ENCODE data around the gene VGLL3. TPM values are rescaled to one million over a fixed set of nuclear protein-coding genes. Genes with fewer than 3 reads are reported as not detected.

The VGLL3 gene
- total and polyA plus RNA-seq, 2 donors from 2014 or later, result 0.30 to 4.2 TPM

DNA sequence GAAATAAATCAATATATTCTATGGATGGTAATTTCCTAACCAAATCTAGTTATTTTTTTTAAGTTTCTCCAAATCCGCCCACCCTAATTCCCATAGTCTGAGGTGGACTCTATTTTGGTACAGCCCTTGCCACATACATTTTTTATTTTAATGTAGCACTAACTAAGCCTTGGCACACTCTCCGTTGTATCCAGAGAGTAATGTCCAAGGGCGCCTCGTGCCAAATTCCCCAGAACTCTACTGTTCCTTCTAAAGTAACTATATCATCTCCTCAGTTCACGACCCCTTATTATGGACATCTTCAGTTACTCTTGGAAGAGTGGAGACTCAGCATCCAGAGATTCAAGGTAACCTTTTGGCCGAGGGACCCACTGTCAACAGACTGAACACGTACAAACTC, 1.3 kb downstream of the VGLL3 start:
- FAIRE-seq (no peak), DNase-seq (no peak)
- H3K9me3 ChIP-seq (ENCODE audit: control insufficient read depth in 2 of 3, insufficient read depth in 1 of 3, low read length in 3 of 3), result no peaks in the 10 kb centered on the region
- H3K27ac ChIP-seq (ENCODE audit: low read depth in 2 of 2, low read length in 2 of 2), result no peak overlapping the region
- no peak overlapping the region for H3K9ac ChIP-seq (ENCODE audit: low read length in 3 of 3)
- H3K36me3 ChIP-seq (ENCODE audit: control insufficient read depth in 2 of 3, insufficient read depth in 3 of 3, low read length in 3 of 3), result no peaks in the 10 kb centered on the region
- H3K27me3 ChIP-seq (ENCODE audit: control insufficient read depth, insufficient read depth, low read length), result peaks cover 2% of the 10 kb centered on the region
- H3K4me3 ChIP-seq (ENCODE audit: low read length in 3 of 3), result peak overlapping the region in 2 of 3 donors; percentile 50 to 56
- intact Hi-C loops (cut with DNase I), result no loop called here
- peaks cover 0 to 5% (median 0%) of the 10 kb centered on the region in 3 donors for H3K4me1 ChIP-seq (ENCODE audit: control insufficient read depth in 2 of 3, insufficient read depth in 2 of 3, low read depth in 1 of 3, low read length in 3 of 3)
- TF ChIP-seq, protein P1, sequence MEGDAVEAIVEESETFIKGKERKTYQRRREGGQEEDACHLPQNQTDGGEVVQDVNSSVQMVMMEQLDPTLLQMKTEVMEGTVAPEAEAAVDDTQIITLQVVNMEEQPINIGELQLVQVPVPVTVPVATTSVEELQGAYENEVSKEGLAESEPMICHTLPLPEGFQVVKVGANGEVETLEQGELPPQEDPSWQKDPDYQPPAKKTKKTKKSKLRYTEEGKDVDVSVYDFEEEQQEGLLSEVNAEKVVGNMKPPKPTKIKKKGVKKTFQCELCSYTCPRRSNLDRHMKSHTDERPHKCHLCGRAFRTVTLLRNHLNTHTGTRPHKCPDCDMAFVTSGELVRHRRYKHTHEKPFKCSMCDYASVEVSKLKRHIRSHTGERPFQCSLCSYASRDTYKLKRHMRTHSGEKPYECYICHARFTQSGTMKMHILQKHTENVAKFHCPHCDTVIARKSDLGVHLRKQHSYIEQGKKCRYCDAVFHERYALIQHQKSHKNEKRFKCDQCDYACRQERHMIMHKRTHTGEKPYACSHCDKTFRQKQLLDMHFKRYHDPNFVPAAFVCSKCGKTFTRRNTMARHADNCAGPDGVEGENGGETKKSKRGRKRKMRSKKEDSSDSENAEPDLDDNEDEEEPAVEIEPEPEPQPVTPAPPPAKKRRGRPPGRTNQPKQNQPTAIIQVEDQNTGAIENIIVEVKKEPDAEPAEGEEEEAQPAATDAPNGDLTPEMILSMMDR (IDR thresholded peaks at IDR 0.05; ENCODE audit: borderline replicate concordance, extremely low read depth, insufficient read depth), result no peak

DNA sequence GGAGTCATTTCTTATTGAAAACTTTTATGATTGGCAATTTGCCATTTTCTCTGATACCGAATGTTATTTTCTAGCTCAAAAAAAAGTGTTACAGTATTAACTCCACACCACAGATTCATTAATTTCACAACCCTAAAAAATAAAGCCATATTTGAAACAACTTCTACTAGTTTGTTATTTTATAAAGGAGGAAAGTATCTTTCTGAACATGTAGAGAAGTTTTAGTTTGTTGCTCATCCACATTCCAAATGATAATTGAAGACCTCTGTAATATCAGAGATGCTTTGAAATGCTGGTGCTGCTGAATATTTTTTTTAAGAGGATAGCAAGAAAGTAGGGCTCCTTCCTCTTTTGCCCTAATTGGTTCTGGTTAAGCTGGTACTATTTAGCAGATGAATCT, 1.9 kb downstream of the VGLL3 start:
- Histone ChIP-seq H3K36me3 (ENCODE audit: control insufficient read depth in 2 of 3, insufficient read depth in 3 of 3, low read length in 3 of 3) (no peaks in the 10 kb centered on the region), H3K4me1 (ENCODE audit: control insufficient read depth in 2 of 3, insufficient read depth in 2 of 3, low read depth in 1 of 3, low read length in 3 of 3) (peaks cover 0 to 5% (median 0%) of the 10 kb centered on the region in 3 donors), H3K9me3 (ENCODE audit: control insufficient read depth in 2 of 3, insufficient read depth in 1 of 3, low read length in 3 of 3) (no peaks in the 10 kb centered on the region), H3K27me3 (ENCODE audit: control insufficient read depth, insufficient read depth, low read length) (peaks cover 2% of the 10 kb centered on the region), H3K27ac (ENCODE audit: low read depth in 2 of 2, low read length in 2 of 2) (no peak overlapping the region), H3K4me3 (ENCODE audit: low read length in 3 of 3) (no peak overlapping the region), H3K9ac (ENCODE audit: low read length in 3 of 3) (no peak overlapping the region)
- FAIRE-seq (no peak), DNase-seq (no peak)
- intact Hi-C loops (cut with DNase I), result no loop called here
- TF ChIP-seq, protein P1 (IDR thresholded peaks at IDR 0.05; ENCODE audit: borderline replicate concordance, extremely low read depth, insufficient read depth), result no peak

DNA sequence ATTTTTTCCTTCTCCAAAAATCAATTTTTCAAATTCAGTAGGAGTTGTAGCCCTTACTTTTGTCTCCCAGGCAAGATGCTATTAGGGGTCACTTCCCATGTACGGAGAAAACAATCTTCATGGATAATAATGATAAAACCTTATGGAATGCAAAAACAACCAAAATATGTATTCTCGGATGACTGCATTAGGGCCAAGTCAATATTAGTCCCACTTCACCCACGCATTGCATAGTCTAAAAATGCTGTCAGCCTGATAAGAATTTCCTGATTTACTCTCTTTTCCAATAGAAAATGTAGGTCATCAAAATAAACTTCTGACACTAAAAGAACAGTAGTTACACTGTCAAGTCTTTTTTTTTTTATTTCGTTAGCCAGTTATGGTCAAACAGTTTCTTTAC, 2.7 kb downstream of the VGLL3 start:
- Histone ChIP-seq H3K27ac (ENCODE audit: low read depth in 2 of 2, low read length in 2 of 2) (no peak overlapping the region), H3K4me3 (ENCODE audit: low read length in 3 of 3) (no peak overlapping the region), H3K4me1 (ENCODE audit: control insufficient read depth in 2 of 3, insufficient read depth in 2 of 3, low read depth in 1 of 3, low read length in 3 of 3) (peaks cover 0 to 5% (median 0%) of the 10 kb centered on the region in 3 donors), H3K36me3 (ENCODE audit: control insufficient read depth in 2 of 3, insufficient read depth in 3 of 3, low read length in 3 of 3) (no peaks in the 10 kb centered on the region), H3K9me3 (ENCODE audit: control insufficient read depth in 2 of 3, insufficient read depth in 1 of 3, low read length in 3 of 3) (no peaks in the 10 kb centered on the region), H3K9ac (ENCODE audit: low read length in 3 of 3) (no peak overlapping the region), H3K27me3 (ENCODE audit: control insufficient read depth, insufficient read depth, low read length) (peaks cover 2% of the 10 kb centered on the region)
- TF ChIP-seq, protein P1 (IDR thresholded peaks at IDR 0.05; ENCODE audit: borderline replicate concordance, extremely low read depth, insufficient read depth), result no peak
- no peak for DNase-seq
- no peak for FAIRE-seq
- intact Hi-C loops (cut with DNase I), result no loop called here

DNA sequence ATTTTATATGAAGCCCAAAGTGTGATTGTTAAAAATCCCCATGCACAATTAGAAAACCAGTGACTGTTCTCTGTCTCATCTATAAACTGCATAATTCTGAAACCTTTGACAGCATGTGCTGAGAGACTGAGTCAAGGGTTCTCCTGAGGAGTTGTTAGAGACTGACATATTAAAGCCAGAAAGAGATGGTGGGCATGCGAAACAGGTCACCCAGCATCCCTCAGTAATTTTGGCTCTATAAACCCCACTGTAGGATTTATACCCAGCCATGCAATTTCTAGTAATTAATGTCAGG, 3.6 kb downstream of the VGLL3 start:
- H3K4me1 ChIP-seq (ENCODE audit: control insufficient read depth in 2 of 3, insufficient read depth in 2 of 3, low read depth in 1 of 3, low read length in 3 of 3), result peaks cover 0 to 5% (median 0%) of the 10 kb centered on the region in 3 donors
- TF ChIP-seq, protein P1 (IDR thresholded peaks at IDR 0.05; ENCODE audit: borderline replicate concordance, extremely low read depth, insufficient read depth), result no peak
- no peak overlapping the region for H3K4me3 ChIP-seq (ENCODE audit: low read length in 3 of 3)
- no peak overlapping the region for H3K27ac ChIP-seq (ENCODE audit: low read depth in 2 of 2, low read length in 2 of 2)
- no peaks in the 10 kb centered on the region for H3K9me3 ChIP-seq (ENCODE audit: control insufficient read depth in 2 of 3, insufficient read depth in 1 of 3, low read length in 3 of 3)
- FAIRE-seq, result no peak
- DNase-seq, result no peak
- H3K36me3 ChIP-seq (ENCODE audit: control insufficient read depth in 2 of 3, insufficient read depth in 3 of 3, low read length in 3 of 3), result no peaks in the 10 kb centered on the region
- H3K9ac ChIP-seq (ENCODE audit: low read length in 3 of 3), result no peak overlapping the region
- peaks cover 2% of the 10 kb centered on the region for H3K27me3 ChIP-seq (ENCODE audit: control insufficient read depth, insufficient read depth, low read length)
- intact Hi-C loops (cut with DNase I), result no loop called here
